NCI-H2029 (cell line): ENCODE data around the gene MCU.
A peak's percentile ranks its signal among the peaks of the same experiment; 100 is the strongest.

Experiments used
- DNase-seq: peaks from one replicate; lab custom pipeline; 2025; lab: John Stamatoyannopoulos, UW

MCU gene

GRCh38 chr10:72802763-72803505 lies 111.0 kb downstream of the MCU start:
- no peak for DNase-seq

GRCh38 chr10:72808001-72808400 lies 116.1 kb downstream of the MCU start:
- peak; percentile 17 for DNase-seq

GRCh38 chr10:72809006-72809405 lies 117.1 kb downstream of the MCU start:
- DNase-seq, result no peak

GRCh38 chr10:72810976-72811375 lies 119.0 kb downstream of the MCU start:
- DNase-seq, result no peak

- no peak for DNase-seq
These were observed 120.4 kb downstream of the MCU start for GRCh38 chr10:72812415-72812752.

- no peak for DNase-seq
These were observed 120.9 kb downstream of the MCU start for GRCh38 chr10:72812753-72813430.

GRCh38 chr10:72814099-72814790 lies 122.3 kb downstream of the MCU start:
- DNase-seq, result no peak

- no peak for DNase-seq
These were observed 124.6 kb downstream of the MCU start for GRCh38 chr10:72816565-72816964.

- DNase-seq, result no peak
These were observed 126.1 kb downstream of the MCU start for GRCh38 chr10:72818076-72818475.

- no peak for DNase-seq
These were observed 127.1 kb downstream of the MCU start for GRCh38 chr10:72819053-72819452.

GRCh38 chr10:72821606-72822005 lies 129.7 kb downstream of the MCU start:
- no peak for DNase-seq

GRCh38 chr10:72822342-72822986 lies 130.5 kb downstream of the MCU start:
- no peak for DNase-seq

- DNase-seq, result no peak
These were observed 133.2 kb downstream of the MCU start for GRCh38 chr10:72825163-72825562.

GRCh38 chr10:72826346-72826745 lies 134.4 kb downstream of the MCU start:
- DNase-seq, result no peak

GRCh38 chr10:72828294-72828693 lies 136.4 kb downstream of the MCU start:
- DNase-seq, result no peak

GRCh38 chr10:72830625-72831024 lies 138.7 kb downstream of the MCU start:
- DNase-seq, result no peak

- DNase-seq, result no peak
These were observed 139.9 kb downstream of the MCU start for GRCh38 chr10:72831696-72832409.

- DNase-seq, result no peak
These were observed 140.8 kb downstream of the MCU start for GRCh38 chr10:72832701-72833100.

GRCh38 chr10:72834183-72834825 lies 142.4 kb downstream of the MCU start:
- DNase-seq, result peak; percentile 38

GRCh38 chr10:72840319-72840718 lies 148.4 kb downstream of the MCU start:
- no peak for DNase-seq

- DNase-seq, result no peak
These were observed 149.5 kb downstream of the MCU start for GRCh38 chr10:72841487-72841886.

- no peak for DNase-seq
These were observed 150.2 kb downstream of the MCU start for GRCh38 chr10:72842164-72842563.
